Uterus (tissue), 2 donors: Measurements from ENCODE around the gene KCNQ1.
"Not testable (repeated sequence)": the region's sequence is repeated elsewhere in the genome, so short reads cannot be mapped to it uniquely, and the experiment has no call there.

Experiments
- CTCF ChIP-seq, 4 experiments: fragments of 200-600 bp in 2 of 4; fragments of 450-650 bp in 2 of 4; sonication (generic) in 2 of 4; IDR thresholded peaks; one replicate each; pipeline ENCODE4 v1.5.1; 2016 to 2019; ENCODE audit warnings: antibody characterized with exemption in 4 of 4, mild to moderate bottlenecking in 2 of 4, moderate library complexity in 1 of 4
- POLR2A ChIP-seq, 2 donors: fragments of 450-650 bp; IDR thresholded peaks; one replicate each; pipeline ENCODE4 v1.6.1; 2016; ENCODE audit warnings: antibody characterized with exemption in 2 of 2, mild to moderate bottlenecking in 1 of 2, moderate library complexity in 1 of 2

- not testable (repeated sequence) for TF ChIP-seq POLR2A, CTCF (IDR thresholded peaks at IDR 0.05)
Observed at GRCh38 chr11:2497951-2498350, 53.1 kb downstream of the KCNQ1 start.
